Esophagus squamous epithelium (tissue), 4 donors: ENCODE data around the gene CACUL1.

Source experiments
- POLR2A ChIP-seq, 4 donors: fragments of 450-650 bp; IDR thresholded peaks; one replicate each; pipeline ENCODE4 v1.6.1; 2017; ENCODE audit warnings: antibody characterized with exemption in 4 of 4, mild to moderate bottlenecking in 4 of 4, moderate library complexity in 3 of 4
- TF ChIP-seq, protein P1 (sequence below), 6 experiments: fragments of 450-650 bp in 4 of 6; fragments of 200-600 bp in 2 of 6; sonication (generic) in 2 of 6; IDR thresholded peaks; one replicate each; pipeline ENCODE4 v1.5.1; 2016 to 2019; ENCODE audit warnings: antibody characterized with exemption in 6 of 6, mild to moderate bottlenecking in 4 of 6, moderate library complexity in 4 of 6

DNA sequence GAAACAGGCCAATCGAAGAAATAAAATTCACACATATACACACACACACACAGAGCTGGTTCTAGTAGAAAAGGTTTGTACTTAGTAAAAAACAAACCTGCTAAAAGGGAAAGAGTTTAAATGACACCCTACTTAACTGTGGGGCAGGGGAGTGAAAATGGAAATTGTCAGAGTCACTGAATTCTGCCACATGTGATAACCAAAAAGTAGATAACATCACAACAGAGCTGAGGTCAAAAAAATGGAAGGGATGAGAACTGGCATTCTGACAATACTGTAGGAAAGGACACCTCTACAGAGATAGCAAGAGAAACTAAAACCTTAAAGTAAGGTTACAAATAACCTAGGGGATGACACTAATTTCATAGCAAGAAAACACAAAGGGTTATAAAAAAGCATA lies 74.6 kb downstream of the CACUL1 start:
- TF ChIP-seq POLR2A (IDR thresholded peaks at IDR 0.05): no peak
- TF ChIP-seq, protein P1, sequence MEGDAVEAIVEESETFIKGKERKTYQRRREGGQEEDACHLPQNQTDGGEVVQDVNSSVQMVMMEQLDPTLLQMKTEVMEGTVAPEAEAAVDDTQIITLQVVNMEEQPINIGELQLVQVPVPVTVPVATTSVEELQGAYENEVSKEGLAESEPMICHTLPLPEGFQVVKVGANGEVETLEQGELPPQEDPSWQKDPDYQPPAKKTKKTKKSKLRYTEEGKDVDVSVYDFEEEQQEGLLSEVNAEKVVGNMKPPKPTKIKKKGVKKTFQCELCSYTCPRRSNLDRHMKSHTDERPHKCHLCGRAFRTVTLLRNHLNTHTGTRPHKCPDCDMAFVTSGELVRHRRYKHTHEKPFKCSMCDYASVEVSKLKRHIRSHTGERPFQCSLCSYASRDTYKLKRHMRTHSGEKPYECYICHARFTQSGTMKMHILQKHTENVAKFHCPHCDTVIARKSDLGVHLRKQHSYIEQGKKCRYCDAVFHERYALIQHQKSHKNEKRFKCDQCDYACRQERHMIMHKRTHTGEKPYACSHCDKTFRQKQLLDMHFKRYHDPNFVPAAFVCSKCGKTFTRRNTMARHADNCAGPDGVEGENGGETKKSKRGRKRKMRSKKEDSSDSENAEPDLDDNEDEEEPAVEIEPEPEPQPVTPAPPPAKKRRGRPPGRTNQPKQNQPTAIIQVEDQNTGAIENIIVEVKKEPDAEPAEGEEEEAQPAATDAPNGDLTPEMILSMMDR (IDR thresholded peaks at IDR 0.05): no peak
